Mesothelial cell of epicardium (in vitro differentiated cells): Measurements from ENCODE around the gene AGPAT3. TPM values are rescaled to one million over a fixed set of nuclear protein-coding genes. Genes with fewer than 3 reads are reported as not detected.

Experiments used
- DNase-seq, 2 experiments: peaks; one replicate each; pipeline ENCODE4 v3.0.0; 2021; ENCODE audit warnings: low spot score in 2 of 2; ENCODE audit not compliant: unreplicated experiment in 2 of 2
- H3K27ac Mint-ChIP-seq: 2 replicates; pipeline ENCODE4 v1.8.0; 2021; ENCODE audit warnings: mixed read lengths
- H3K27me3 Mint-ChIP-seq: 2 replicates; pipeline ENCODE4 v1.8.0; 2021; ENCODE audit warnings: low read depth, mixed read lengths
- H3K36me3 Mint-ChIP-seq: 2 replicates; pipeline ENCODE4 v1.8.0; 2021; ENCODE audit warnings: mixed read lengths
- H3K4me1 Mint-ChIP-seq: 2 replicates; pipeline ENCODE4 v1.8.0; 2021; ENCODE audit warnings: mixed read lengths
- H3K4me3 Mint-ChIP-seq: 2 replicates; pipeline ENCODE4 v1.8.0; 2021; ENCODE audit warnings: mild to moderate bottlenecking, moderate library complexity, mixed read lengths
- H3K9me3 Mint-ChIP-seq: 2 replicates; pipeline ENCODE4 v1.8.0; 2021; ENCODE audit warnings: mixed read lengths
- total RNA-seq: library from RNA; stranded (reverse); gene quantifications from 3 replicates; pipeline ENCODE4 v1.2.1, GENCODE V29; 2021
- TF ChIP-seq, protein P1 (sequence below): fragments of 200-600 bp; sonication (generic); IDR thresholded peaks from one replicate; pipeline ENCODE4 v1.5.0; 2021; ENCODE audit warnings: antibody characterized with exemption; ENCODE audit not compliant: unreplicated experiment

Gene AGPAT3
- total RNA-seq, 1 donor from 2014 or later = 71.0 TPM

- TF ChIP-seq, protein P1, sequence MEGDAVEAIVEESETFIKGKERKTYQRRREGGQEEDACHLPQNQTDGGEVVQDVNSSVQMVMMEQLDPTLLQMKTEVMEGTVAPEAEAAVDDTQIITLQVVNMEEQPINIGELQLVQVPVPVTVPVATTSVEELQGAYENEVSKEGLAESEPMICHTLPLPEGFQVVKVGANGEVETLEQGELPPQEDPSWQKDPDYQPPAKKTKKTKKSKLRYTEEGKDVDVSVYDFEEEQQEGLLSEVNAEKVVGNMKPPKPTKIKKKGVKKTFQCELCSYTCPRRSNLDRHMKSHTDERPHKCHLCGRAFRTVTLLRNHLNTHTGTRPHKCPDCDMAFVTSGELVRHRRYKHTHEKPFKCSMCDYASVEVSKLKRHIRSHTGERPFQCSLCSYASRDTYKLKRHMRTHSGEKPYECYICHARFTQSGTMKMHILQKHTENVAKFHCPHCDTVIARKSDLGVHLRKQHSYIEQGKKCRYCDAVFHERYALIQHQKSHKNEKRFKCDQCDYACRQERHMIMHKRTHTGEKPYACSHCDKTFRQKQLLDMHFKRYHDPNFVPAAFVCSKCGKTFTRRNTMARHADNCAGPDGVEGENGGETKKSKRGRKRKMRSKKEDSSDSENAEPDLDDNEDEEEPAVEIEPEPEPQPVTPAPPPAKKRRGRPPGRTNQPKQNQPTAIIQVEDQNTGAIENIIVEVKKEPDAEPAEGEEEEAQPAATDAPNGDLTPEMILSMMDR = no peak
- no peak overlapping the region for H3K4me3 Mint-ChIP-seq
- H3K27me3 Mint-ChIP-seq = no peaks in the 10 kb centered on the region
- H3K36me3 Mint-ChIP-seq = peaks cover 14% of the 10 kb centered on the region
- H3K27ac Mint-ChIP-seq = no peak overlapping the region
- H3K4me1 Mint-ChIP-seq = no peaks in the 10 kb centered on the region
- no peaks in the 10 kb centered on the region for H3K9me3 Mint-ChIP-seq
- no peak for DNase-seq
Observed at GRCh38 chr21:43930074-43930847, 65.2 kb downstream of the AGPAT3 start.

DNA sequence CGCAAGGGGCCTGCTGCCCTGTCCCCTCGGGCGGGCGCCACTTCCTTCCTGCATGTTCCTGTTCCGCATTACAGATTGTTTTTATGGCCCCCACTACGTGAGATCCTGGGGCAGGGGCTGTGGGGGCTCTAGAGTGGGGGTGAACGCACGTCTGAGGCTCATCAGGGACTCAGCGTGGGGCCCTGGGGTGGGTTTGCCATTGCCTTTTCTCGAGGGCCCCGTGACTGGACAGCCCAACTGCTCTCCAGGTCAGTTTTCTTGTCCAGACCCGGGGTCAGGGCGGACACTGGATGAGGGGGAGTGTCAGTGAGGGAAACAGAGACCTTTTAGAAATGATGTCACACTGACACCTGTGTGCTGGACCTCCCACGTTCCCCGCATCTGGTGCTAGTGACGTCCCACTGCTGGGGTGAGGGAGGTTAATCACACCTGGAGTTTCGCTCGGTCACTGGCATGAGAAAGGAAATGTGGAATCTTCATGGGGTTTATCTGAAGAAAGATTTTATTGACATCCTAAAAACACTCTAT is 65.9 kb downstream of the AGPAT3 start:
- no peak overlapping the region for H3K4me3 Mint-ChIP-seq

DNA sequence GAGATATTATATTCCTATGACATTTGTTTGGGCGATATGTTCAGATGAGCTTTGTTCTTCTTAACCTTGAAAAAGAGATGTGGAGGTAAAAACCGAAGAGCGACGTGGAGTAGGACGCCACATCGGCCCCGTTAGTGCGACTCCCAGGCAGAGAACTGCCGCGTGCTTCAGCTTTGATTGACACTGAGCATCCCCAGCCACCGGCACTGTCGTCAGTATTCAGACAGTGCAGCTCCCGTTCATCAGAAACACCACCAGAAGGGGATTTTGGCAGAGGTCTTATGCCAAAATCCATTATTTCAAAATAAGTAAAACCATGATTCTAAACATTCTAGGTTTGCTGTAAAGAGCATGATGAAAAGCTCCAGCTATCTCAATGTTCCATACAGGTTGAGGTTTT is 66.5 kb downstream of the AGPAT3 start:
- H3K27ac Mint-ChIP-seq = no peak overlapping the region

More for the DNA sequence above, 65.9 kb downstream of the AGPAT3 start:
- no peak for DNase-seq
- TF ChIP-seq, protein P1 = no peak
- H3K27me3 Mint-ChIP-seq = no peaks in the 10 kb centered on the region
- H3K4me1 Mint-ChIP-seq = no peaks in the 10 kb centered on the region
- H3K36me3 Mint-ChIP-seq = peaks cover 14% of the 10 kb centered on the region
- H3K9me3 Mint-ChIP-seq = no peaks in the 10 kb centered on the region
- H3K27ac Mint-ChIP-seq = no peak overlapping the region

DNA sequence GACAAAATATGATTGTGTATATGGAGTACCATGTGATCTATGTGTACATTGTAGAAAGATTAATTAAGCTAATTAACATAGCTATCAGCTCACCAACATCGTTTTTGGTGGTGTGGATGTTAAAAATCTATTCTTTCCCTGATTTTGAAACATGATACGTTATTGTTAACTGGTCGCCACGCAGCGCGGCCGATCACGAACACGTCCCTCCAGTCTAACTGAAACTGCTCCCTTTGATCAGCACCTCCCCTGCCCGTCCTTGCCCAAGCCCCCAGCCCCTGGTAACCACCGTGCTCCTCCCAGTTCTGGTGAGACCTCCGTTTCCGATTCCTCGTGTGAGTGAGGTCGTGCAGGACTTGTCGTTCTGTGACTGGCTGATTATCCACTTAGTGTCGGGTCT is 67.0 kb downstream of the AGPAT3 start:
- H3K9me3 Mint-ChIP-seq = no peaks in the 10 kb centered on the region
- no peaks in the 10 kb centered on the region for H3K4me1 Mint-ChIP-seq
- H3K36me3 Mint-ChIP-seq = peaks cover 14% of the 10 kb centered on the region
- H3K27ac Mint-ChIP-seq = no peak overlapping the region
- DNase-seq = no peak
- no peak overlapping the region for H3K4me3 Mint-ChIP-seq
- TF ChIP-seq, protein P1 = no peak
- H3K27me3 Mint-ChIP-seq = no peaks in the 10 kb centered on the region

More for the DNA sequence above, 66.5 kb downstream of the AGPAT3 start:
- Mint-ChIP-seq H3K9me3 (no peaks in the 10 kb centered on the region), H3K4me3 (no peak overlapping the region), H3K27me3 (no peaks in the 10 kb centered on the region), H3K36me3 (peaks cover 14% of the 10 kb centered on the region), H3K4me1 (no peaks in the 10 kb centered on the region)
- DNase-seq = no peak
- TF ChIP-seq, protein P1 = no peak

DNA sequence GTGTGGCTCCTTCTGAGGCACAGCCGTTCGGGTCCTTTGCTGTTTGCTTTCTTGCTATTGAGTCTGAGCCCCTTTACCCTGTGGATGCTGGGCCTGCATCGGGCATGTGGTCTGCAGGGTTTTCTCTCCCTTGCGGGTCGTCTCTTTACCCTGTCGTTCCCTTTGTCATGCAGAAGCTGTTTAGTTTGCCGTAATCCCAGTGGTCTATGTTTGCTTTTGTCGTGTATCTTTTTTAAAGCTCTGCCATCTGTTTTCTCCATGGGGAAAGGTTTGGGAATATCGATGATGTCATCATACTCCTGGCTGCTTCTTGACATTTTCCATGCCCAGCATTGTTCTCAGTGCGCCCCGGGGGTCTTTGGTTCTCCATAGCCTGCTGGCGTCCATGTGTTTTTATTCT is 68.2 kb downstream of the AGPAT3 start:
- peaks cover 15% of the 10 kb centered on the region for H3K36me3 Mint-ChIP-seq
- no peak overlapping the region for H3K27ac Mint-ChIP-seq
- TF ChIP-seq, protein P1 = no peak
- no peak for DNase-seq
- no peaks in the 10 kb centered on the region for H3K27me3 Mint-ChIP-seq
- H3K4me3 Mint-ChIP-seq = no peak overlapping the region
- no peaks in the 10 kb centered on the region for H3K4me1 Mint-ChIP-seq
- H3K9me3 Mint-ChIP-seq = no peaks in the 10 kb centered on the region
